Epithelial cell of prostate (primary cell): ENCODE measurements around the gene LTBP1.
"Not testable (repeated sequence)": the region's sequence is repeated elsewhere in the genome, so short reads cannot be mapped to it uniquely, and the experiment has no call there.

Experiments
- DNase-seq: peaks from one replicate; pipeline ENCODE4 v3.0.0-alpha.2; 2011; ENCODE audit warnings: low read depth, low spot score
- H3K27ac ChIP-seq: fragments of 450-650 bp; 2 replicates; pipeline ENCODE4 v1.5.1; 2017; ENCODE audit warnings: mild to moderate bottlenecking

Gene LTBP1

GRCh38 chr2:33212151-33212550 is 265.4 kb downstream of the LTBP1 start:
- no peak for DNase-seq
- peak overlapping the region; percentile 87 for H3K27ac ChIP-seq

GRCh38 chr2:33213244-33213643 is 266.5 kb downstream of the LTBP1 start:
- DNase-seq, result no peak
- H3K27ac ChIP-seq, result no peak overlapping the region

GRCh38 chr2:33213648-33214047 is 266.9 kb downstream of the LTBP1 start:
- H3K27ac ChIP-seq, result no peak overlapping the region
- DNase-seq, result no peak

GRCh38 chr2:33214436-33214835 is 267.7 kb downstream of the LTBP1 start:
- no peak for DNase-seq
- peak overlapping the region; percentile 43 for H3K27ac ChIP-seq

GRCh38 chr2:33214857-33215256 is 268.1 kb downstream of the LTBP1 start:
- DNase-seq, result no peak
- H3K27ac ChIP-seq, result peak overlapping the region; percentile 43

- DNase-seq, result no peak
- H3K27ac ChIP-seq, result peak overlapping the region; percentile 43
Measured at GRCh38 chr2:33215299-33215698, 268.5 kb downstream of the LTBP1 start.

- DNase-seq, result no peak
- peak overlapping the region; percentile 43 for H3K27ac ChIP-seq
Measured at GRCh38 chr2:33215983-33216382, 269.2 kb downstream of the LTBP1 start.

- H3K27ac ChIP-seq, result peak overlapping the region; percentile 43
- DNase-seq, result no peak
Measured at GRCh38 chr2:33216508-33217182, 269.9 kb downstream of the LTBP1 start.

DNA sequence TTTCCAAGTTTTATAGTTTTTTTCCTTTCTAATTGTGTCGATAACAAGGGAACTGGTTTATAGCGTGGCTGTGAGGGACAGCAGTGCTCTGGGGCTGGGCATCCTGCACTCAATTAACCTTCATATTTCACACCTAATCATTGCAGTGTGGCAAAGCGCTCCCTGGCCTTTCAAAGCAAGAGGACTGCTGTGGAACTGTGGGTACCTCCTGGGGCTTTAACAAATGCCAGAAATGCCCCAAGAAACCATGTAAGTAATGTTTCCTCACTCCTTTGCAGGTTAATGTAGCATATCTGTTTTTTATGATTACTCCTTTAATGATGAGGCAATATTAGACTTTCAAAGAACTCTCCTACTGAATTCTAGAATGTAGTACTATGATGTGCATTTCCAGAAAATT is 270.7 kb downstream of the LTBP1 start:
- no peak for DNase-seq
- H3K27ac ChIP-seq, result no peak overlapping the region

- no peak overlapping the region for H3K27ac ChIP-seq
- DNase-seq, result no peak
Measured at GRCh38 chr2:33219114-33219513, 272.4 kb downstream of the LTBP1 start.

DNA sequence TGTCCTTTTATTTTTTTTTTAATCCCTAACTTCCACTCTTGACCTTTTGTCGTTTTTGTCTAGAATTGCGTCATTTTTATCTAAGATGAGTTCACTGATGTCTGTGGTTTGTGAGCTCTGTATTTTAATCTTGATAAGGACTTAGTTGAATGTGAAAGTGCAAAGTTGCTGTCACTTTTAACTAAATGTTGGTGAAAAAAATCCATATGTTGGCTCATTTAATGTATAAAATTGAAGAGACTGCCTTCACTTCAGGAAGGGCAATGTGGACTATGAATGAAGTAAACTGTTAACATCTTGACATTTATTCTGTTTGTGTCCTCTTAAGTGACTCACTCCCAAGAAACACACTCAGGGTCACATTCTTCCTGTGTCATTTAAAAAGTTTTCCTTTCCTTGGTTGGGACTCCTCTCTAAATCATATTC is 273.1 kb downstream of the LTBP1 start:
- no peak overlapping the region for H3K27ac ChIP-seq
- DNase-seq, result no peak

GRCh38 chr2:33220533-33220932 is 273.8 kb downstream of the LTBP1 start:
- no peak overlapping the region for H3K27ac ChIP-seq

DNA sequence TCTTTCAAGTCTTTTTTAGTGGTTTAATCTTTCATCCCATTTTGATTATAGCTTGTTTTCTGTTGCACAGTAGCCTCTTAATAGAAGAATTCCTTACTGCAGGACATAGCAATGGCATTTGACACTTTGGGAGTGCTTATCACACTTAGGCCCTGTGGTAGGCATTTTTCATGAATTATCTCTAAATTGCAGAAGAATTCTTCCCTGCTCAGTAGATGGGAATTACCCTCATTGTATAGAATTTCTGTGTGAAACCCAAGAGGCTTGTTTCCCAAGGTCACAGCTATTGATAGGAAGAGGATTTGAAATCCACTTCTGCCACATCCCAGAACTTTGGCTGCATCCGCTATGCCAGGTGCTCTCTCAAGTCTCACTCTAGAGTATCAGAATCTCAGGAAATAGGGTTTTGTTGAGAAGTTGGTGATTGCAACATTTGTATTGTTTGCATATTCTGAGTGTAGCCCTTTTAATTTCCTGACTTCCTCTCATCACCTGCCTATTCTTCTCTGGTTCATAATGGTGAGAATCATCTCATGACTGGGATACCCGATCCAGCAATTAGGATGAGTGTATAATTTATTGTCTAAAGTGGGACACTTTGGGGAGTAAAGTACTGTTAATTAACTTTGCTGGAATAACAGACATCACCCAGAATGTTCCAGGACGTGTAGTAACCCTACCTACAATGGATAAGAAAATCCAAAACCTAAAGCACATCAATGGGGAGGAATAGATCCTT is 274.5 kb downstream of the LTBP1 start:
- DNase-seq, result no peak
- H3K27ac ChIP-seq, result peak overlapping the region; percentile 76

More at GRCh38 chr2:33220533-33220932, 273.8 kb downstream of the LTBP1 start:
- no peak for DNase-seq

- DNase-seq, result peak; percentile 89
- H3K27ac ChIP-seq, result peak overlapping the region; percentile 76
Measured at GRCh38 chr2:33222309-33222708, 275.6 kb downstream of the LTBP1 start.

- no peak overlapping the region for H3K27ac ChIP-seq
- no peak for DNase-seq
Measured at GRCh38 chr2:33223856-33224255, 277.1 kb downstream of the LTBP1 start.

GRCh38 chr2:33225350-33225749 is 278.6 kb downstream of the LTBP1 start:
- H3K27ac ChIP-seq, result no peak overlapping the region
- no peak for DNase-seq

DNA sequence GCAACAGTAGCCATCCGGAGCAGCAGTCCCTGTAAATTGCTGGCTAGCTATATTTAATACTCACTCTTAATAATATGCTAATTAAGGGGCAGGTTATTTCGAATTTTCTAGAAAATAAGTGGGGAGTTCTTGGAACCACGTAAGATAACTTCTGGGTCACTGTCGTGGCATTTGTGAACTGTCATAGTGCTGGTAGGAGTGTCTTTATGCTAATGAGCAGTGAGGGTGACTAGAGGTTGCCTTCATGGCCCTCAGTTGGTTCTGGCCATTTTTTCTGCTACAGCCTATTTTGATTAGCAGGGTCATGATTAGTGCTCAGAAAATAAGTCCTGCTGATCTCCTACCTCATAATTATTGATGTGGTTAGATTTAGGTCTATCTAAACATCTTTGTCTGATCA is 279.8 kb downstream of the LTBP1 start:
- no peak overlapping the region for H3K27ac ChIP-seq
- no peak for DNase-seq

DNA sequence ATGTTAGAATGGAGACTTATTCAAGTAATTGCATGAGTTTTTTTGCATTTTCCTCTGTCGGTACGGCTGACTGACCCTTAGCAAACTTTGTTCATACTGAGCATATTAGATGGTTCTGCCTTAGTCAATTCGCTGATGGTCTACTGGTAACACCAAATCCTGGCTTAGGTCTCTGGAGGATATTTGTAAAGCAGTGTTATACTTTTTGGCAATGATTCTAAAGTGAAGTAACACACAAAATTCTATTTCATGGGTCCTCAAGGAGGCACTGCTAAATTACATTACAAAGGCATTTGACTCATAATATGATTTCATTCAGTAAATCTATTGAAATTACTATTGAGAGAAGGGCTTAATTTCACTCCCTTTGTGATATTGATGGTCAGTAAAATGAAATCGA is 282.9 kb downstream of the LTBP1 start:
- no peak overlapping the region for H3K27ac ChIP-seq
- DNase-seq, result no peak

GRCh38 chr2:33230195-33230594 is 283.4 kb downstream of the LTBP1 start:
- no peak for DNase-seq
- H3K27ac ChIP-seq, result peak overlapping the region; percentile 53

DNA sequence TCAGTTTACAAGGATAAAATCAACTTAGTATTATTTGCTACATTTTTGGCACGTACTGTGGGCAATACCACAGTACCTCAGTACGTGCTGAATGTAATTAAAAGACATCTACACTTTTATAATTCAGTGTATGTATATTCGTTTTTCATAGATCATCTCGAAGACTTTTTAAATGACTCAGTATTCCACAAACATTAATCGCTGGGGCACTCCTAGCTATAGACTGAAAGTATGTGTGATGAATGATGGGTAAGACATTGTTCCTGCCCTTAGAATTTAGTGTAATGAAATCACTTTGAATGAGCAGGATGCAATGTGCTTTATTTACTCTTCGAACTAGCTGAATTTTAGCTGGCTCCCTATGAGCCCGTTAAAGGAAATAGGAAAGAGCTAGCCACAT is 284.1 kb downstream of the LTBP1 start:
- no peak for DNase-seq
- H3K27ac ChIP-seq, result peak overlapping the region; percentile 53

- not testable (repeated sequence) for DNase-seq, H3K27ac ChIP-seq
Measured at GRCh38 chr2:33235559-33235958, 288.8 kb downstream of the LTBP1 start.
